ENCODE results near the gene CHCHD6. TPM values are rescaled to one million over a fixed set of nuclear protein-coding genes. Genes with fewer than 3 reads are reported as not detected.

Gene CHCHD6
- total and polyA plus RNA-seq, 12 donors = 10.6 to 22.5 (median 17.6) TPM

GRCh38 chr3:126766653-126767052, 62.6 kb downstream of the CHCHD6 start:
- Histone ChIP-seq H3K36me3 (replicated peaks in 1 of 2) (no peaks in the 10 kb centered on the region), H3K4me1 (replicated peaks in 1 of 2) (no peaks in the 10 kb centered on the region), H3K27me3 (no peaks in the 10 kb centered on the region), H3K4me3 (no peak overlapping the region), H3K27ac (no peak overlapping the region), H3K9me3 (replicated peaks in 1 of 3) (no peaks in the 10 kb centered on the region)
- DNase-seq = no peak
- intact Hi-C loops (cut with DNase I) = no loop called here
- TF ChIP-seq POLR2A (IDR thresholded peaks at IDR 0.05) = no peak
- no peak for TF ChIP-seq CTCF (IDR thresholded peaks at IDR 0.05)
- 96 to 100% (median 97%) methylated on average over 6 to 7 of the region's 7 CpGs for WGBS, 4 donors

- H3K4me1 ChIP-seq (replicated peaks in 1 of 2) = no peaks in the 10 kb centered on the region
- no peak for DNase-seq
- no peak overlapping the region for H3K27ac ChIP-seq
- no peaks in the 10 kb centered on the region for H3K9me3 ChIP-seq (replicated peaks in 1 of 3)
- no peaks in the 10 kb centered on the region for H3K27me3 ChIP-seq
- H3K36me3 ChIP-seq (replicated peaks in 1 of 2) = no peaks in the 10 kb centered on the region
- WGBS, 4 donors = 91 to 95% (median 93%) methylated on average over 3 of the region's 3 CpGs
- no peak for TF ChIP-seq POLR2A (IDR thresholded peaks at IDR 0.05)
- TF ChIP-seq CTCF (IDR thresholded peaks at IDR 0.05) = no peak
- no peak overlapping the region for H3K4me3 ChIP-seq
- intact Hi-C loops (cut with DNase I) = no loop called here
Observed at GRCh38 chr3:126768903-126769302, 64.9 kb downstream of the CHCHD6 start.

- H3K27me3 ChIP-seq = no peaks in the 10 kb centered on the region
- DNase-seq = no peak
- H3K27ac ChIP-seq = no peak overlapping the region
- H3K4me1 ChIP-seq (replicated peaks in 1 of 2) = no peaks in the 10 kb centered on the region
- no peak overlapping the region for H3K4me3 ChIP-seq
- intact Hi-C loops (cut with DNase I) = no loop called here
- no peaks in the 10 kb centered on the region for H3K9me3 ChIP-seq (replicated peaks in 1 of 3)
- TF ChIP-seq CTCF (IDR thresholded peaks at IDR 0.05) (no peak), POLR2A (IDR thresholded peaks at IDR 0.05) (no peak)
- H3K36me3 ChIP-seq (replicated peaks in 1 of 2) = no peaks in the 10 kb centered on the region
Observed at GRCh38 chr3:126770096-126770495, 66.1 kb downstream of the CHCHD6 start.

- no peak overlapping the region for H3K27ac ChIP-seq
- H3K27me3 ChIP-seq = no peaks in the 10 kb centered on the region
- no peaks in the 10 kb centered on the region for H3K36me3 ChIP-seq (replicated peaks in 1 of 2)
- intact Hi-C loops (cut with DNase I) = no loop called here
- H3K4me3 ChIP-seq = no peak overlapping the region
- no peaks in the 10 kb centered on the region for H3K4me1 ChIP-seq (replicated peaks in 1 of 2)
- no peak for TF ChIP-seq CTCF (IDR thresholded peaks at IDR 0.05)
- no peak for TF ChIP-seq POLR2A (IDR thresholded peaks at IDR 0.05)
- no peak for DNase-seq
- H3K9me3 ChIP-seq (replicated peaks in 1 of 3) = no peaks in the 10 kb centered on the region
- WGBS, 4 donors = 82 to 94% (median 89%) methylated on average over 5 of the region's 5 CpGs
Observed at GRCh38 chr3:126773167-126773566, 69.1 kb downstream of the CHCHD6 start.

Data from adrenal gland (tissue), 12 donors.